ENCODE results near the gene CYB561D1. TPM values are rescaled to one million over a fixed set of nuclear protein-coding genes. Genes with fewer than 3 reads are reported as not detected.
A peak's percentile ranks its signal among the peaks of the same experiment; 100 is the strongest.

The CYB561D1 gene
- total and polyA plus RNA-seq, 9 donors: 3.8 to 11.7 (median 9.3) TPM

- peak in 3 of 5 donors; percentile 55 to 68 (median 62) for DNase-seq
- H3K4me3 ChIP-seq: no peak overlapping the region
- 9 to 14% (median 12%) methylated on average over 5 of the region's 5 CpGs for WGBS, 3 donors
- H3K9me3 ChIP-seq: no peaks in the 10 kb centered on the region
- TF ChIP-seq POLR2A (IDR thresholded peaks at IDR 0.05): no peak
- no peak for TF ChIP-seq EP300 (IDR thresholded peaks at IDR 0.05)
- TF ChIP-seq CTCF (IDR thresholded peaks at IDR 0.05): no peak
- H3K36me3 ChIP-seq: no peaks in the 10 kb centered on the region
- H3K27ac ChIP-seq: peak overlapping the region in 1 of 2 donors; percentile 60
- H3K27me3 ChIP-seq: no peaks in the 10 kb centered on the region
- H3K4me1 ChIP-seq (ENCODE audit: insufficient read depth): peaks cover 19% of the 10 kb centered on the region
- intact Hi-C loops (cut with DNase I): no loop called here
Observed at GRCh38 chr1:109500941-109501381, 7.1 kb downstream of the CYB561D1 start.

GRCh38 chr1:109501644-109502363, 7.9 kb downstream of the CYB561D1 start:
- H3K9me3 ChIP-seq: no peaks in the 10 kb centered on the region
- peaks cover 19% of the 10 kb centered on the region for H3K4me1 ChIP-seq (ENCODE audit: insufficient read depth)
- WGBS, 3 donors: 74 to 77% (median 75%) methylated on average over 5 of the region's 5 CpGs
- no peaks in the 10 kb centered on the region for H3K36me3 ChIP-seq
- H3K4me3 ChIP-seq: no peak overlapping the region
- no peak for DNase-seq
- TF ChIP-seq POLR2A (IDR thresholded peaks at IDR 0.05): no peak
- no peak for TF ChIP-seq CTCF (IDR thresholded peaks at IDR 0.05)
- TF ChIP-seq EP300 (IDR thresholded peaks at IDR 0.05): no peak
- H3K27ac ChIP-seq: peak overlapping the region in 1 of 2 donors; percentile 17
- H3K27me3 ChIP-seq: no peaks in the 10 kb centered on the region
- intact Hi-C loops (cut with DNase I): no loop called here

DNA sequence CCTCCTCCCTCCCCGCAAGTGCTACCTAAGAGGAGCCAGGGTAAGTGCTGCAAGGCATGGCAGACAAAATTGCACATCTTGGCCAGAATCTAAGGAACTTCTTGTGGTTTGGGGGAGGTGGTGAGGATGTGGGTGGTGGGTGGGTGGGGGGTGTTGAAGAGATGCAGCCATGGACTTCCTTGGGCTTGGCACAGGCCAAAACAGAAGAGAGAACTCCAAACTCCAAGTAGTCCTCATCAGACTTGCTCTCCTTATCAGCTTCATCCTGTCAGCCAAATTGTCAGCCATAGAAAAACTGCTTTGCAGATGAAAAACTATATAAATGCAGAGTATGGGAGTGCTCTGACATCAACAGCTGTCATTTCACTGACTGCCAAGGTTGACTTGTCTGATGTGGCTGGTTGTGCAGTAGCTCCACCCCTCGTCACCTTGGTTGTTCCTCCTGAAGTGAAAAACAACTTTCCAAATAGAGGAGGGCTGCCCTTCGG, 8.5 kb downstream of the CYB561D1 start:
- Histone ChIP-seq H3K27me3 (no peaks in the 10 kb centered on the region), H3K36me3 (no peaks in the 10 kb centered on the region), H3K4me3 (no peak overlapping the region), H3K27ac (no peak overlapping the region), H3K4me1 (ENCODE audit: insufficient read depth) (peaks cover 19% of the 10 kb centered on the region), H3K9me3 (no peaks in the 10 kb centered on the region)
- intact Hi-C loops (cut with DNase I): no loop called here
- no peak for DNase-seq
- no peak for TF ChIP-seq EP300 (IDR thresholded peaks at IDR 0.05)
- 63 to 78% (median 76%) methylated on average over 3 of the region's 3 CpGs for WGBS, 3 donors

GRCh38 chr1:109503935-109504334, 10.0 kb downstream of the CYB561D1 start:
- no peak for DNase-seq
- Histone ChIP-seq H3K4me3 (no peak overlapping the region), H3K27me3 (no peaks in the 10 kb centered on the region), H3K4me1 (ENCODE audit: insufficient read depth) (peaks cover 15% of the 10 kb centered on the region), H3K36me3 (no peaks in the 10 kb centered on the region), H3K9me3 (no peaks in the 10 kb centered on the region), H3K27ac (no peak overlapping the region)
- intact Hi-C loops (cut with DNase I): no loop called here
- WGBS, 3 donors: 67 to 70% (median 70%) methylated on average over 5 of the region's 5 CpGs
- no peak for TF ChIP-seq EP300 (IDR thresholded peaks at IDR 0.05)
- no peak for TF ChIP-seq POLR2A (IDR thresholded peaks at IDR 0.05)
- no peak for TF ChIP-seq CTCF (IDR thresholded peaks at IDR 0.05)

DNA sequence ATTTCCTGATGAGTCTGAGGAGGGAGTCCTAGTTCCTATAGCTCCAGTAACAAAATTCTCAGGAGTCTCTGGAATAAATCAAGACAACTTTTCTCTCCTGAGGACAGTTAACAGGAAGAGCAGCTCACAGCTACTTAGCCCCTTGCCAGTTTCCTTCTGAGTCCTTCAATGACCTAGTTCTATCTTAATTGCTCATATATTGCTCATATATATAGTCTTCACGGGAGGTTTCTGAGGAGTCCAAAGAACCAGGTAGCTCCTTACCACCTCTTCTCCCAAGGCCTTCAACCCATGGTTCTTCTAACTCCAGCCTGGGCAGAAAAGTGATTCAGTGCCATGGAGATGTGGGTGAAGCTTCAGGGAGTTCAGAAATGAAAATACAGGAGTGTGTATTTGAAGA, 11.1 kb downstream of the CYB561D1 start:
- no peaks in the 10 kb centered on the region for H3K36me3 ChIP-seq
- no peak overlapping the region for H3K4me3 ChIP-seq
- H3K27me3 ChIP-seq: no peaks in the 10 kb centered on the region
- intact Hi-C loops (cut with DNase I): no loop called here
- TF ChIP-seq CTCF (IDR thresholded peaks at IDR 0.05): no peak
- no peak for TF ChIP-seq EP300 (IDR thresholded peaks at IDR 0.05)
- no peak for TF ChIP-seq POLR2A (IDR thresholded peaks at IDR 0.05)
- DNase-seq: no peak
- H3K27ac ChIP-seq: no peak overlapping the region
- no peaks in the 10 kb centered on the region for H3K9me3 ChIP-seq
- H3K4me1 ChIP-seq (ENCODE audit: insufficient read depth): peaks cover 10% of the 10 kb centered on the region
- 93 to 98% (median 95%) methylated on average over 1 of the region's 1 CpG for WGBS, 3 donors
